MG63 (cell line): ENCODE results near the gene LRMDA. TPM values are rescaled to one million over a fixed set of nuclear protein-coding genes. Genes with fewer than 3 reads are reported as not detected.

ENCODE experiments used
- DNase-seq: peaks from one replicate; pipeline ENCODE4 v3.0.0-alpha.2; 2020
- H3K27me3 ChIP-seq: fragments of 250-450 bp; sonication (Bioruptor Pico); 2 replicates; pipeline ENCODE4 v1.5.1; 2020; ENCODE audit warnings: mild to moderate bottlenecking, moderate library complexity
- H3K36me3 ChIP-seq: fragments of 250-450 bp; sonication (Bioruptor Pico); 2 replicates; pipeline ENCODE4 v1.5.1; 2020; ENCODE audit warnings: mild to moderate bottlenecking, moderate library complexity
- H3K4me3 ChIP-seq: fragments of 250-450 bp; sonication (Bioruptor Pico); 2 replicates; pipeline ENCODE4 v1.5.1; 2020; ENCODE audit warnings: mild to moderate bottlenecking, moderate library complexity
- H3K9me3 ChIP-seq: fragments of 250-450 bp; sonication (Bioruptor Pico); 2 replicates; pipeline ENCODE4 v1.5.1; 2020; ENCODE audit warnings: mild to moderate bottlenecking, moderate library complexity
- total RNA-seq: library from RNA; depleted of rRNA; stranded (reverse); fragments of >200 nt; shearing (Covaris generic); gene quantifications from 2 replicates; pipeline ENCODE4 v1.2.3, GENCODE V29; 2014; ENCODE audit warnings: low replicate concordance

LRMDA gene
- total RNA-seq, 1 experiment from 2014 or later = 1.3 TPM

DNA sequence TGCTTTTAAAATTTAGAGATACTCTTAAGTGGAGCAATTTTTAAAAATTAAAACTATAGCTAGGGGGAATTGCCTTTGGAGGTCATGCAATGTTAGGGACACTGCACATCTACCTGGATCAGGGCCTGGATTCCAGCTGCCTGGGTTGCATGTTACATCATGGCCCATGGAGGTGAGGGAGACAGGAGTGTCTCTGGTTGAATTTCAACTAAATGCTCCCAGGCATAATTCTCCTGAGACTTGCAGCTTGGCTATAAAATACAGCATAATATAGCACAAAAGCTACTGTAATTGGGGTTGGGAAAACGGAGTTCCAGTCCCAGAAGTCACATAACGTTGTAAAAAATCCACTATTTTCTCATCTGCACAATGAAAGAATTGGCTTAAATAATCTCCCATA lies 782.5 kb downstream of the LRMDA start:
- no peak for DNase-seq
- no peaks in the 10 kb centered on the region for H3K36me3 ChIP-seq
- no peaks in the 10 kb centered on the region for H3K9me3 ChIP-seq
- no peaks in the 10 kb centered on the region for H3K27me3 ChIP-seq
- no peak overlapping the region for H3K4me3 ChIP-seq

- H3K9me3 ChIP-seq = no peaks in the 10 kb centered on the region
- H3K27me3 ChIP-seq = no peaks in the 10 kb centered on the region
- no peaks in the 10 kb centered on the region for H3K36me3 ChIP-seq
- DNase-seq = no peak
- no peak overlapping the region for H3K4me3 ChIP-seq
These were observed 786.6 kb downstream of the LRMDA start for GRCh38 chr10:76218035-76218434.

DNA sequence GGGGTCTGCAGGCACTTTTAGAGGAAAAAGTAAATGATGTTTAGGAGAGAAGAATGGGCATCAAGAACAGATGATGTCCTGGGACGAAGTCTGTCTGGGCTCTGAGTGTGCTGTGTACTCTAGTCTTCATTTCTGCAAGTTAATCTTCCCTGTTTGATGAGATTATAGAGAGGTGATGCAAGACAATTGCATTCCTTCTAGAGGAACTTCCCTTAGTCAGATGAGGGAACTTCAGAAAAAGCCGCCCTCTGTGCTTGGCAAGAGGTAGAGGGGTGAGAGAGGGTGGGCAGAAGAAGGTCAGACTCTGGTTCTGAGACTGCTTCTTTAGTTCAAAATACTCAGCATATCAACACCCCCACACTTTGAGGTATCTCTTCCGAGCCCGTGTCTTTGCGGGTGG lies 797.9 kb downstream of the LRMDA start:
- no peaks in the 10 kb centered on the region for H3K9me3 ChIP-seq
- no peaks in the 10 kb centered on the region for H3K27me3 ChIP-seq
- no peak for DNase-seq
- H3K4me3 ChIP-seq = no peak overlapping the region
- H3K36me3 ChIP-seq = no peaks in the 10 kb centered on the region

DNA sequence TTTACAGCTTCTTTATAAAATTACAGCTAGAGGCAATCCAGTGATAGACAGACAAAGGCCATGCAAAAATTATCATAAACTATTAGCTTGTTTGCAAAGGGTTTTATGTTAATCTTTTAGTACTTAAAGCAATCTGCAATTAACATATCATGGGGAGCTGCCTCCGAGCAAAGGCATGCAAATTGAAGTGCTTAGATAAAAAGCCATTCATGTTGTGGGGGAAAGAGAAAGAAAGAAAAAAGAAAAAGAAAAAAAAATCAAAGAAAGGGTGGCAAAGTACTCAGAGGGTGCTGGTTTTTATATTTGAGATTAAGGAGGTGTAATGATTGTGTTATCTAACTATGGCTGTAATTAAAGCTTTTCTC lies 799.5 kb downstream of the LRMDA start:
- DNase-seq = no peak
- Histone ChIP-seq H3K4me3 (no peak overlapping the region), H3K27me3 (no peaks in the 10 kb centered on the region), H3K9me3 (no peaks in the 10 kb centered on the region), H3K36me3 (no peaks in the 10 kb centered on the region)

GRCh38 chr10:76231286-76231934 lies 800.0 kb downstream of the LRMDA start:
- Histone ChIP-seq H3K27me3 (no peaks in the 10 kb centered on the region), H3K4me3 (no peak overlapping the region), H3K36me3 (no peaks in the 10 kb centered on the region), H3K9me3 (no peaks in the 10 kb centered on the region)
- DNase-seq = no peak

GRCh38 chr10:76234499-76235226 lies 803.2 kb downstream of the LRMDA start:
- H3K36me3 ChIP-seq = no peaks in the 10 kb centered on the region
- no peak for DNase-seq
- H3K27me3 ChIP-seq = no peaks in the 10 kb centered on the region
- no peaks in the 10 kb centered on the region for H3K9me3 ChIP-seq
- no peak overlapping the region for H3K4me3 ChIP-seq

DNA sequence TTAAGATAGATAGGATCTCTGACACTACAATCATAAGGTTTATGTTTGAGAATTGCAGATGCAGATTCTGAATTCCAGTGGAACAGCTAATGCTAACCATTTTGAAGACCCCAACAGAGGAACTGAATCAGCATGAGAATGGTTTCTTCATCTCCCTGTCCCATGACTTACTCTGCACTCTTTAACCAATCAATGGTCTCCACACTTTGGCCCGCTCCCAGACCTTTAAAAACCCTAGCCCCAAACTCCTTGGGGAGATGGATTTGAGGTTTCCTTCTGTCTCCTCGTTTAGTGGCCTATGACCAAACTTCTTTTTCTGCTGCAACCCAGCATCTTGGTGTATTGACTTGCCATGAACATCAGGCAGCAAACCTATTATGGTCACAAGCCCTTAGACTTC lies 804.9 kb downstream of the LRMDA start:
- Histone ChIP-seq H3K9me3 (no peaks in the 10 kb centered on the region), H3K27me3 (no peaks in the 10 kb centered on the region), H3K4me3 (no peak overlapping the region), H3K36me3 (no peaks in the 10 kb centered on the region)
- DNase-seq = no peak

- H3K27me3 ChIP-seq = no peaks in the 10 kb centered on the region
- H3K36me3 ChIP-seq = no peaks in the 10 kb centered on the region
- peak; percentile 61 for DNase-seq
- H3K9me3 ChIP-seq = no peaks in the 10 kb centered on the region
- H3K4me3 ChIP-seq = no peak overlapping the region
These were observed 811.5 kb downstream of the LRMDA start for GRCh38 chr10:76242956-76243355.

DNA sequence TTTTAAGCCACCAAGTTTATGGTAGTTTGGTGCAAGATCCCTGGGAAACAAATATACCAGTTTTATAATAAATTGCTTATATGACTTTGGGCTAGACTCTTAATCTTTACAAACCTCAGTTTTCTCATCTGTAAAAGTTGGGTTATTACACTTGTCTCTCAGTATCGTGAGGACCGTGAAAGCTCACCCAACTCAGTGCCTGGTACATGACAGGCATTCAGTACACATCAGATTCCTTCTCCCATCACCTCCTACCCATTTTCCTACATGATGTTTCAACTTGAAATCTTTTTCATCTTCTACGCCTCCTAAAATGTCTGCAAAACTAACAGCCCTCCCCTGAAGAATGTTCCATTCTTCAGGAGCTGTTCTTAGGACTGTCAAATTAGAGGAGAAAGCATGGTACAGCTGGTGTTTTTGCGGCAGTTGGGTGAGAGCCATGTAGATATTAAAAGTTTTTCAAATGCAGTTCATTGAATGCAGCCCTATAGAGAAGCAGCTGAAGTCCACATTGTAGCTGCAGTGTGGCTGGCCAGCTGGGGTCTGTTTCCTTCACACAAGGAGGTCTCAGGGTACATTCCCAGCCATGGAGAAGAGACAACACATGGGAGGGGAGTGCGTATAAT lies 812.8 kb downstream of the LRMDA start:
- Histone ChIP-seq H3K9me3 (no peaks in the 10 kb centered on the region), H3K4me3 (no peak overlapping the region), H3K36me3 (no peaks in the 10 kb centered on the region), H3K27me3 (no peaks in the 10 kb centered on the region)
- no peak for DNase-seq

- no peak overlapping the region for H3K4me3 ChIP-seq
- H3K36me3 ChIP-seq = no peaks in the 10 kb centered on the region
- DNase-seq = no peak
- no peaks in the 10 kb centered on the region for H3K9me3 ChIP-seq
- H3K27me3 ChIP-seq = no peaks in the 10 kb centered on the region
These were observed 814.6 kb downstream of the LRMDA start for GRCh38 chr10:76245951-76246495.

GRCh38 chr10:76248649-76249200 lies 817.3 kb downstream of the LRMDA start:
- DNase-seq = no peak
- Histone ChIP-seq H3K9me3 (no peaks in the 10 kb centered on the region), H3K4me3 (no peak overlapping the region), H3K36me3 (no peaks in the 10 kb centered on the region), H3K27me3 (no peaks in the 10 kb centered on the region)

- Histone ChIP-seq H3K27me3 (no peaks in the 10 kb centered on the region), H3K4me3 (no peak overlapping the region)
- DNase-seq = no peak
These were observed 820.6 kb downstream of the LRMDA start for GRCh38 chr10:76251841-76252671.

DNA sequence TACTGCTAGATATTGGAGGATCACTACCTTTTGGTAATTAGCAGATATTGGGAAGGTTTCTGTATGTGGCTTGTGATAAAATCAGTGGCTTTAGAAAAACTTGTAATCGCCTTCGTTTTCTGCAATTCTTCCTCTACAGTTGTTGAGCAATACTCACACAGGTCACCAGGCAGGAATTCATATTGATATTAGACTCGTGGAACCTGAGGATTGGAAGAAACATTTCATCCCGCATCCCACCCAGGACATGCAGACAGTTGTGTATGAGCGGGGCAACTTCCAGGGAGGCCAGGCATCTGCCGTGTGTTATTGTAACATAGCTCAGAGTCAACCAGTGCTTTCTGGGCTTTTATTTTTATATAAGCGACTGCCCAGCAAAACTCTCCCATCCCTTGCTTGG lies 821.3 kb downstream of the LRMDA start:
- Histone ChIP-seq H3K36me3 (no peaks in the 10 kb centered on the region), H3K4me3 (no peak overlapping the region), H3K27me3 (no peaks in the 10 kb centered on the region), H3K9me3 (no peaks in the 10 kb centered on the region)
- DNase-seq = no peak

More at GRCh38 chr10:76251841-76252671, 820.6 kb downstream of the LRMDA start:
- Histone ChIP-seq H3K36me3 (no peaks in the 10 kb centered on the region), H3K9me3 (no peaks in the 10 kb centered on the region)

GRCh38 chr10:76255241-76255640 lies 823.8 kb downstream of the LRMDA start:
- H3K9me3 ChIP-seq = peaks cover 9% of the 10 kb centered on the region
- no peak overlapping the region for H3K4me3 ChIP-seq
- DNase-seq = no peak
- H3K27me3 ChIP-seq = no peaks in the 10 kb centered on the region
- H3K36me3 ChIP-seq = no peaks in the 10 kb centered on the region

DNA sequence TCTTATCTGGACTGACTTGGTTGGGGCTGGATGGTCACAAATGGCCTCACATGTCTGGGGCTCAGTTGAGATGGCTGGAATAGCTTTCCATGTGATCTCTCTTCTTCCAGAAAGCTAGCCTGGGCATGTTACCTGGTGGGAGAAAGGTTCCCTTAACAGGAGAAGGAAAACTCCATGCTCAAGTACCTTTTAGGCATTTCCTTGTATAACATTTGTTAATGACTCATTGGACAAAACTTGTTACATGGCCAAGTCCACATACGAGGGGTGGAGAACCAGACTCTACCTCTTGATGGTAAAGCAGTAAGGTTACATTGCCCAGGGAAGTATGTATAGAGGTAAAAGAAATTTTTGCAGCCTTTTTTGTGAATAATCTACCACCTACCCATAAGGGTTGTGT lies 826.4 kb downstream of the LRMDA start:
- no peak for DNase-seq
- no peak overlapping the region for H3K4me3 ChIP-seq

DNA sequence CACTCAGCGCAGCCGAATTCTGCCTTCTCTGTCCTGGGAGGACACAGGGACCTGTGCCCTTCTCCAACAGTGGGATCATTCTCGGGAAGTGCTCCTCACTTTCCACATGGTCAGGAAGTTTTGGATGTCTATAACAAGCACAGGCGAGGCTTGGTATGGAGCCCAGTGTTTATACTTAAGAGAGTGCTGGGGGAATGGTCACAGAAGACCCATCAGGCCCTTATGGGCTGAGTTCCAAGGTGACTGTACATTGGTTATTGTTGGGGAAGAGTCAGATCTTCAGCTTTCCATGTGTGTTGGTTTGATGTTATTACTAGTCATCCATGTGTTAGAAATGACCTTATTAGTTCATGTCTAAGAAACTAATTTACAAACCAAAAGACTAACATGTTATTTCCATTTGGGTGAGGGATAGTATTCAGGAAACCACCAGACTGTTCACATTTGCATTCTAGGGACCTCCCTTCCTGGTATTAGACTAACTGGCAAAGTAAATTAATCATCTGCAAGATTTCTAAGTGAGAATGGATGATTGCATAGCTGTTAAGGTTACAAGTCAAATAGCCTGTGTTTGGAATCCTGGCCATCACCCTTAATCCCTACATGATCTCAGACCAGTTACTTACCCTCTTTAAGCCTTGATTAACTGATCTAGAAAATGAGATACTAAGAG lies 834.2 kb downstream of the LRMDA start:
- H3K4me3 ChIP-seq = no peak overlapping the region
- H3K9me3 ChIP-seq = no peaks in the 10 kb centered on the region; the same call in 1 of the 2 replicates
- no peaks in the 10 kb centered on the region for H3K36me3 ChIP-seq
- no peak for DNase-seq
- H3K27me3 ChIP-seq = no peaks in the 10 kb centered on the region

More for the DNA sequence above, 826.4 kb downstream of the LRMDA start:
- Histone ChIP-seq H3K36me3 (no peaks in the 10 kb centered on the region), H3K9me3 (peaks cover 12% of the 10 kb centered on the region), H3K27me3 (no peaks in the 10 kb centered on the region)
